HEK293T (cell line): Measurements from ENCODE around the gene SPEF2.

Experiments used
- CTCF ChIA-PET: fragments of 350-600 bp; formaldehyde crosslinking; extraction: SDS; loops from one replicate; lab custom pipeline; 2021; ENCODE audit warnings: antibody characterized with exemption, inconsistent platforms; lab: Yijun Ruan, JAX
- POLR2A ChIA-PET: fragments of 350-600 bp; formaldehyde crosslinking; extraction: SDS; loops from one replicate; lab custom pipeline; 2020; ENCODE audit warnings: antibody characterized with exemption, inconsistent platforms; lab: Yijun Ruan, JAX
- DNase-seq: peaks from one replicate; pipeline ENCODE4 v3.0.0; 2012; ENCODE audit warnings: mixed read lengths; ENCODE audit errors: extremely low spot score
- ARNT ChIP-seq: fragments of 450-650 bp; IDR thresholded peaks from 2 replicates; pipeline ENCODE4 v1.6.1; 2017; ENCODE audit warnings: mild to moderate bottlenecking
- BHLHE40 ChIP-seq: fragments of 450-650 bp; IDR thresholded peaks from 2 replicates; pipeline ENCODE4 v1.6.1; 2016; ENCODE audit warnings: mild to moderate bottlenecking, moderate library complexity, borderline replicate concordance
- CTBP1 ChIP-seq: fragments of 450-650 bp; IDR thresholded peaks from 2 replicates; pipeline ENCODE4 v1.6.1; 2016; ENCODE audit warnings: borderline replicate concordance
- ELF4 ChIP-seq: fragments of 450-650 bp; IDR thresholded peaks from 2 replicates; pipeline ENCODE4 v1.6.1; 2017; ENCODE audit warnings: antibody characterized with exemption
- FOXA1 ChIP-seq: fragments of 450-650 bp; IDR thresholded peaks from 2 replicates; pipeline ENCODE4 v1.6.1; 2016; ENCODE audit warnings: mild to moderate bottlenecking
- FOXK2 ChIP-seq: fragments of 450-650 bp; IDR thresholded peaks from 2 replicates; pipeline ENCODE4 v1.6.1; 2016; ENCODE audit warnings: mild to moderate bottlenecking
- FOXM1 ChIP-seq: fragments of 450-650 bp; IDR thresholded peaks from 2 replicates; pipeline ENCODE4 v1.6.1; 2017; ENCODE audit warnings: mild to moderate bottlenecking, borderline replicate concordance
- HDGF ChIP-seq: fragments of 450-650 bp; IDR thresholded peaks from 2 replicates; pipeline ENCODE4 v1.6.1; 2017; ENCODE audit warnings: antibody characterized with exemption, borderline replicate concordance
- L3MBTL2 ChIP-seq: fragments of 450-650 bp; conservative IDR thresholded peaks from 2 replicates; pipeline ENCODE4 v1.6.1; 2016; ENCODE audit warnings: mild to moderate bottlenecking
- LEF1 ChIP-seq: fragments of 450-650 bp; IDR thresholded peaks from 2 replicates; pipeline ENCODE4 v1.6.1; 2017; ENCODE audit warnings: mild to moderate bottlenecking, borderline replicate concordance
- NFRKB ChIP-seq: fragments of 450-650 bp; IDR thresholded peaks from 2 replicates; pipeline ENCODE4 v1.6.1; 2016; ENCODE audit warnings: mild to moderate bottlenecking, moderate library complexity
- SP1 ChIP-seq: fragments of 450-650 bp; IDR thresholded peaks from 2 replicates; pipeline ENCODE4 v1.6.1; 2017
- SUZ12 ChIP-seq: fragments of 450-650 bp; IDR thresholded peaks from 2 replicates; pipeline ENCODE4 v1.6.1; 2016; ENCODE audit warnings: mild to moderate bottlenecking
- TARDBP ChIP-seq: fragments of 450-650 bp; IDR thresholded peaks from 2 replicates; pipeline ENCODE4 v1.6.1; 2016
- ZNF384 ChIP-seq: fragments of 450-650 bp; IDR thresholded peaks from 2 replicates; pipeline ENCODE4 v1.6.1; 2016
- TF ChIP-seq, protein P1 (sequence below): fragments of 450-650 bp; IDR thresholded peaks from 2 replicates; pipeline ENCODE4 v1.6.1; 2016

The SPEF2 gene

DNA sequence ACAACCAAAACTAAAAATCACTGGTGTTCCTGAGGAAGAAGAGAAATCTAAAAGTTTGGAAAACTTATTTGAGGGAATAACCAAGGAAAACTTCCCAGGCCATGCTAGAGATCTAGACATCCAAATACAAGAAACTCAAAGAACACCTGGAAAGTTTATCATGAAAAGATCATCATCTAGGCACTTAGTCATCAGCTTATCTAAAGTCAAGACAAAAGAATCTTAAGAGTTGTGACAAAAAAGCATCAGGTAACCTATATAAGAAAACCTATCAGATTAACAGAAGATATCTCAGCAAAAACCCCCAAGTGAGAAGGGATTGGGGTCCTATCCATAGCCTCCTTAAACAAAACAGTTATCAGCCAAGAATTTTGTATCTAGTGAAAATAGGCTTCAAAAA is 17.1 kb upstream of the SPEF2 start:
- POLR2A ChIA-PET, result no interaction called here
- DNase-seq, result no peak
- TF ChIP-seq BHLHE40 (no peak), NFRKB (no peak), LEF1 (no peak), FOXA1 (no peak), SUZ12 (no peak), CTBP1 (no peak), SP1 (no peak), HDGF (no peak), ARNT (no peak), FOXK2 (no peak), ELF4 (no peak)
- CTCF ChIA-PET, result no interaction called here

DNA sequence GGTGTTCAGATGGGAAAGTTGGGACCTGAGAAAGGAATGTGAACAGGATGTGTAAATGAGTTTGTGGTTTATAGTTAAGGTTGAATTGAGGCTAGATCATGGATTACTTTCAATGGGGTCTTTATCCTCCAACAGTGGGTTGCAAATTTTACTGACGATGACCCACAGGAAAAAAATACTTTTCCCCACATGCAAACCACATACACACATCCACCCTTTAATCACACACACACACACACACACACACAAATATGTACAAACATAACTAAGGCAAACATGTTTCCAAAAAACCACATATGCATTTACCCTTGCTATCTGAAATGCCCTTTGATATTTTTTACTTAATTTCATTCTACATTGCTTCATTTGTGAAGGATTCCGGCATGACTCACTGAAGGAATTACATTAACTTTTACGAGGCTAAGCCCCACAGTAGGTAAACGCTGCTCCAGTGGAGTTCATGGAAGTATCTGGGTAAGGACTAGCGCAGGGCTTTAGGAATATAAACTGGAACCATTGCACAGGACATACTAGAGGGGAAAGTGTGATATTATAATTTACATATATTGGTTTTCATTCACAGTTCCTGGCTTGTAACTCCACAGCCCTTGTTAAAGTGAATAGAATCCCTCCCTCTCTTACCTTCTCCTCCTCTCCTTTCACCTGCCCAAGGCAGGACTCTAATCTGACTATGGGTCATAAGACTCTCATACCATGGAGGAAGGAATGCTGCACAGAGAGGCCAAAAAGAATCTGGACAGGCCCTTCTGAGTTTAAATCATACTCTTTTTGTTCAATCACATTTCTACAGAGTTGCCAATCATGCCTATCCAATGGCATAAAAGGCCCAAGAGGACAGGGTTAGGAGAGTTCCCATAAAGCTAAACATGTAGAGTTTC is 8.5 kb upstream of the SPEF2 start:
- no peak for DNase-seq
- ChIA-PET POLR2A (no interaction called here), CTCF (no interaction called here)
- TF ChIP-seq ARNT, result no peak
- no peak for TF ChIP-seq SUZ12
- TF ChIP-seq L3MBTL2, result no peak
- no peak for TF ChIP-seq FOXM1
- no peak for TF ChIP-seq BHLHE40
- TF ChIP-seq ELF4, result no peak
- TF ChIP-seq, protein P1, sequence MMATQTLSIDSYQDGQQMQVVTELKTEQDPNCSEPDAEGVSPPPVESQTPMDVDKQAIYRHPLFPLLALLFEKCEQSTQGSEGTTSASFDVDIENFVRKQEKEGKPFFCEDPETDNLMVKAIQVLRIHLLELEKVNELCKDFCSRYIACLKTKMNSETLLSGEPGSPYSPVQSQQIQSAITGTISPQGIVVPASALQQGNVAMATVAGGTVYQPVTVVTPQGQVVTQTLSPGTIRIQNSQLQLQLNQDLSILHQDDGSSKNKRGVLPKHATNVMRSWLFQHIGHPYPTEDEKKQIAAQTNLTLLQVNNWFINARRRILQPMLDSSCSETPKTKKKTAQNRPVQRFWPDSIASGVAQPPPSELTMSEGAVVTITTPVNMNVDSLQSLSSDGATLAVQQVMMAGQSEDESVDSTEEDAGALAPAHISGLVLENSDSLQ, result no peak
- no peak for TF ChIP-seq ZNF384
- TF ChIP-seq LEF1, result no peak

DNA sequence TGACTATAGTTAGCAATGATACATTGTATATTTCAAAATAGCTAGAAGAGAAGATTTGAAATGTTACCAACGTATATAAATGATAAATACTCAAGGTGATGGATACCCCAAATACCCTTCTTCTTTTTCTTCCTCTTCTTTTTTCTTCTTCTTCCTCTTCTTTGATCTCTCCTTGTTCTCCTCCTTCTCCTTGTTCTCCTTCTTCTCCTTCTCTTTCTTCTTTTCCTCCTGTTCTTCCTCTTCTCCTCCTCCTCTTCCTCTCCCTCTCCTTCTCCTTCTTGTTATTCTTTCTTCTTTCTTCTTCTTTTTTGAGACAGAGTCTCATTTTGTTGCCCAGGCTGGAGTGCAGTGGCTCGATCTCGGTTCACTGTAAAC is 616 bp upstream of the SPEF2 start:
- CTCF ChIA-PET, result interaction anchor here (0.8 to 1.4 kb wide), 3 partner anchors 9 to 11 kb away, joined by 3 to 6 read pairs (median 4); no protein-coding TSS in a partner anchor
- no peak for DNase-seq
- TF ChIP-seq CTBP1, result no peak
- TF ChIP-seq NFRKB, result no peak
- no peak for TF ChIP-seq HDGF
- no peak for TF ChIP-seq ELF4
- TF ChIP-seq, protein P1, result no peak
- no peak for TF ChIP-seq FOXK2
- no peak for TF ChIP-seq TARDBP
- no peak for TF ChIP-seq FOXM1
- TF ChIP-seq FOXA1, result no peak
- TF ChIP-seq BHLHE40, result no peak
- no peak for TF ChIP-seq ARNT
- TF ChIP-seq L3MBTL2, result no peak
- TF ChIP-seq SUZ12, result no peak
- TF ChIP-seq SP1, result no peak
- TF ChIP-seq LEF1, result no peak
- TF ChIP-seq ZNF384, result no peak
- POLR2A ChIA-PET, result no interaction called here

DNA sequence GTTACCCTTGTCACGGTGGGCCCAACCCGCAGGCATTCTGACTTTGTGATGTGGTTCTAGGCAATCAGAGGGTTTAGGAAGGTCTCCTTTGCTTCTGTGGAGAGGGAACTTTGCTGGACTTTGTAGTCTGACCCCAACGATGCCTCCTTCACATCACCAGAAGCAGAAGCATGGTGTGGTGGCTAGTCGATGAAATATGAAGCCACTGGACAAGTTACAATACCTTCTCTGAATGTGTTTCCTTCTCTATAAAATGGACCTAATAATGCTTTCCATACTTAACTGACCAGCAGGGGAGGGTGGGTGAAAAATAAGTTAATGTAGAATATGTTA is 607 bp downstream of the SPEF2 start:
- CTCF ChIA-PET, result no interaction called here
- POLR2A ChIA-PET, result no interaction called here
- DNase-seq, result no peak
- TF ChIP-seq LEF1 (no peak), ARNT (no peak), ZNF384 (no peak), FOXA1 (no peak), CTBP1 (no peak)

DNA sequence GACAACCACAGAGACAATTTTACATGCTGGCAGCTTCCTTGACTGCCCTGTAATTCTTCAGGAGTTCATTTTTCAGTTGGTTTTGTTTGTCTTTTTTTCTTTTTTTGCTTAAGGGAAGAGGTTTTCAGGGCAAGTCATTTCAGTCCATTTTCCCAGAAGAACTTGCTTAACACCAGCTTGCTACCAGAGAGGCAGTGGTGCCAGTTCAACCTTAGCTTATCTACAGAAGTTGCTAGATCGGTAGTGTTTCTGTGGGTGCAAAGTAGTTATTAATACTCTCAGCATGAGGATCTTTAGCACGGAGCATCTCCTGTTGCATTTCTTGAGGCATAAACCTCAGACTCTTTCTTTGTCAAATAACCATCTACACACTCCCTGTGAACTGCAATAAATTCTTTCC is 1.1 kb downstream of the SPEF2 start:
- CTCF ChIA-PET, result no interaction called here

DNA sequence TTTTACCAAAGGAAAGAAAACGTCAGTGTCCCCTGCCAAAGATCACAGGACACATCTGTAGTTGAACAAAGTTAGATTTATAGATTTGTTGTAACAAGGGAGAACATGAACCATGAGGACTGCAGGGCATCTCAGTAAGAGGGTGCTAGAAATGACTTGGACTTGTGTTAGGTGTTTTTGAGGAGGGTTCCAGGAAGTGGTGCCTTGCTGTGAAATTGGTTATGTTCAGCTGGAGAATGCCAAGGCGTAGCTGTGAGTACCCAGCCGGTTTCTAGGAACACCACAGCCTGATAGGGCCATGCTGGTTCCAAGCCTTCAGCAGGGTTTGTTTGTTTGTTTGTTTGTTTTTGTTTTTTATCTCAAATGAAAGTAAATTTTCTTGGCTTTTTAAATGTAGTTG is 5.3 kb downstream of the SPEF2 start:
- CTCF ChIA-PET, result no interaction called here
- POLR2A ChIA-PET, result no interaction called here
- DNase-seq, result no peak
- TF ChIP-seq LEF1, result no peak
- TF ChIP-seq FOXA1, result no peak
- no peak for TF ChIP-seq CTBP1
- TF ChIP-seq TARDBP, result no peak
- TF ChIP-seq NFRKB, result no peak
- no peak for TF ChIP-seq ZNF384
- no peak for TF ChIP-seq ELF4
- TF ChIP-seq SP1, result no peak

More for the DNA sequence above, 1.1 kb downstream of the SPEF2 start:
- TF ChIP-seq FOXA1, result no peak
- no peak for TF ChIP-seq BHLHE40
- no peak for TF ChIP-seq NFRKB
- TF ChIP-seq HDGF, result no peak
- TF ChIP-seq FOXK2, result no peak
- no peak for TF ChIP-seq LEF1
- no peak for TF ChIP-seq CTBP1
- no peak for TF ChIP-seq TARDBP
- TF ChIP-seq ARNT, result no peak
- TF ChIP-seq, protein P1, result no peak
- no peak for TF ChIP-seq SP1
- TF ChIP-seq SUZ12, result no peak
- no peak for TF ChIP-seq ELF4
- no peak for TF ChIP-seq ZNF384
- TF ChIP-seq FOXM1, result no peak
- TF ChIP-seq L3MBTL2, result no peak
- no peak for DNase-seq
- POLR2A ChIA-PET, result no interaction called here
